OCI-M2 (cell line): ENCODE measurements around the gene GRIK4.

ENCODE experiments used
- DNase-seq: peaks from one replicate; lab custom pipeline; 2025; ENCODE audit not compliant: unreplicated experiment; lab: John Stamatoyannopoulos, UW

The GRIK4 gene

DNA sequence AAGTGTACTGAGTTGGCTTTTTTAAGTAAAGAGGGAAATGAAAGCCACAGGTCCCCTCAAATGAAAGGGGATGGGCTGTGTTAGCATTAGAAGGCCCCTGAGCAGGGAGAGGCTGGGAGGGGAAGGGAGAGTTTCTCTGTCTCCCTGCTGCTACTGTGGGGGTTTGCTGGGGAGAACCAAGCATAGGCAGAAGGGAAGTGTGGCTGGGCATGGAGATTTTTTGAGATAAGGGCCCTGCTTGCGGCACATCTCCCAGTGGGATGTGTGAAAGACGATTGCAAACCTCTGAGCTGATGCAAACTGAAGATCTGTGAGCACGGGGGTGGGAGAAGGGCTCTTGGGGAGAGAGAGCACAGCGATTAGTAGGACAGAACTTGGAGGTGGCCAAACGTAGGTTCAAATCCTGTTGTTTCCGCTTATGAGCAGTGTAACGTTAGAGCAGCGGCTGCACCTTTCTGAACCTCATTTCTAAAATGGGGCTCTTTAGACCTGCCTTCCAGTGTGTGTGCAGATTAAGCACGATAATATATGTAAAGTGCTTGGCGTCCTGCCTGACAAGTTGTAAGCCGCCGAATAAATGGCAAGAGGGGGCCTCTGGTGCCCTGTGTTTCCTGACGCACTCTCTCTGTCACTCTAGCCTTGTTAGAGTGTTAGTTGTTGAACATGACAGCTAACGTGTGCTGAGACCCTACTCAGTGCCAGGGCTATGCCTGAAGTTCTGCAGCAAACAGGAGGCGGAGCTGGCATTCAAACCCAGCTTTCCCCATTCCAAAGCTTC, 122.3 kb downstream of the GRIK4 start:
- no peak for DNase-seq

DNA sequence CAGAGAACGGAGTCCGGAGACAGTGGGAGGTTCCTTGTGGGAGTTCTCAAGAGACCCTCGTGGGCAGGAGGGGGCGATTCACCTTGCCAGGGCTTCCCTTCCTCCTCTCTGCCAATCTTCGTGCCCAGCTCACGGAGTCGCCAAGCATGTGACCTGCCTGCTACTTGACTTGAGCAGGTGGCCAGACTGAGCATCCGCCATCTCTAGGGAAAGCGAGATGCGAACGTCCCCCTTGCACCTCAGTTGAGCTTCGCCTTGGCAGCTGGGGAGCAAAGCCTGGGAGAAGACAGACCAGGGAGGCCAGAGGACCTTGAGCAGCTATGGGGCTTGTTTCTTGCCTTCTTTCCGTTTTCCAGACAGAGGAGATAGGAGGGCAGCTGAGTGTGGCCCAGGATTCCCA, 123.2 kb downstream of the GRIK4 start:
- no peak for DNase-seq

DNA sequence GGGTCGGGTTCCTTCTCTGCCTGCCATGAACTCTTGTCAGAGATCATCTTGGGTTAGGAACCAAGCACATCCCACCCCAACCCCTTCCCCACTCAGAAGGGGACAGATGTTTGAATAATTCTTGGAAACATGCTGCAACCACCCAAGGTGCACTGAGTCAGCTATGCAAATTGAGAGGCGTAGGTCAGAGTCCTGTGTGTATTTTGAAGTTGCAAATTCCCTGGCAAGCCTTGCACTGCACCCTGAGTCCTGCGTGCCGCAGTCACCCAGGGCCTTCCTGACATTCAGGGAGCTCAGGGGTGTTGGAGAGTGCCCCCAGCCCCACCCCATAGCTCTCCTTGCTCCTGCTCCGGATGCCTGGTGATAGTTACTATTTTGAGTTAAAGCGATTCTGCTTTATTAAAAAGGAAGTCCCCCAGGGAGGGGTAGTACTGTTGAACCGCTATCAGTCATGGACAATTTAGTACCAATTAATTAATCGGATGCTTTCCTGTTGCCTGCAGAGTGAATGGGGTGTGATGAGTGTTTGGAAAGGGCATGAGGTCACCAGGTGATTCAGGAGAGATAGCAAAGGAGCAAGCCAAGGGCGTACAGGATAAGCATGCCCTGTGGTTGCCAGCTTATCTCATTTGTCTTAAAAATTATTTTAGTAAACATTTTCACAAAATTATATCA, 123.7 kb downstream of the GRIK4 start:
- DNase-seq: no peak

DNA sequence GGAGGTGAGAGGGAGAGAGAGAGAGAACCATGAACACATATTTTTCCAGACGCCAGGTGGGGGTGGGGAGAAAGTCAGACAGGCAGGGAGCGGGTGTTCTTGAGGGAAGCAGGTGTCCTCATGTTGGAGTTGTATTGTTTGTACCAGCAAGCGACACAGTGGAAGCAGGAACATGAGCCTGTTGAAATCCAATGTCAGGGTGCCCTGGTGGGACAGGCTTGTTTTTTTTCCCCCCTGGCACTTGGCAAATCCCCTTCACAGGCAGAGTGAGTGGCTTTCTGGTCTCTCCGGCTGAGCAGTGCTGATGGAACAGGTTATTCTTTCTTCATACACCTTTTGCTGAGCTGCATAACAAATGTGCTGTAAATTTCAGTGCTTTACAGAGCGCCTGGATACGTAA, 125.6 kb downstream of the GRIK4 start:
- no peak for DNase-seq

DNA sequence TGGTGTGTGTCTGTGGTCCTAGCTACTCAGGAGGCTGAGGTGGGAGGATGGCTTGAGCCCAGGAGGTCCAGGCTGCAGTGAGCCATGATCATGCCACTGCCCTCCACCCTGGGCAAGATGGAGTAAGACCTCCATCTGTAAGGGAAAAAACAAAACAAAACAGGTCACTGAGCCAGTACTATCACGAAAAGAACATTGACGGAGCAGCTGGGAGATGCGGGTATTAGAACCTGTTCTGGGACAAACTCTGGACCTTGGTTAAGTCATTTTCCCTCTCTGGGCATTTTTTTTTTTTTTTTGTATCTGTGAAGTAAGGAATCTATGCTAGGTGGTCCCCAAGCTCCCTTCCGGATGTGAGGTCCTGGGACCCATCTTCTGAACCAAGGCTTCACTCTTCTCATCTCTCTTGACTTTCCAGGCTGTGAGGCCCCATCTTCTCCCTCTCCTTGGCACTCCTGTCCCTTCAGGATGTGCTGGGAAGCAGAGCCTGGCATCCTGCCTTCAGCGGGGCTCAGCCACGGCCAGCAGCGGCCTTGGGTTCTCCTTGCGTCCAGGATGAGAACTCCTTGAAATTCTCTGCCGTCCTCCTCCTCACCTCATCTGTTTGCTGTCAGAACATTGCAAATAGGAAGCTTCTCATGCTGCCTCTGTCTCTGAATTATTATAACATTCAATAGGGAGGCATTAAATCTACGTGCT, 130.8 kb downstream of the GRIK4 start:
- DNase-seq: no peak

DNA sequence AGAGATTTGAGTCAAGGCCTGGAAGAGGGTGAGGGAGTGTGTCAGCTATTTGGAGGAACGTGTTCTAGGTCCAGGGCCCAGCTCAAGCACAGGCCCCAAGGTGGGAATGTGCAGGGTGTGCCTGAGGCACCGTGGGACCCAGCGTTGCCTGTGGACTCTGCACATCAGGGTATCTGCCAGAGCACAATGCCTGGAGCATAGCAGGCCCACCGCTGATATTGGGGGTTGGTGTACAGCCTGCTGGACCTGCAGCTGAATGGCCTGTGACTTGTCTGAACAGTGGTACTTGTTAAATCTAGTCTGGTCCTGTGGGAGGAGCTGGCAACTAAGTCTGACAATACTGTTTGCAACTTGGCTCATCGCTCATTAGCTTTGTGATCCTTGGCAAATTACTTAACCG, 131.7 kb downstream of the GRIK4 start:
- DNase-seq: no peak

DNA sequence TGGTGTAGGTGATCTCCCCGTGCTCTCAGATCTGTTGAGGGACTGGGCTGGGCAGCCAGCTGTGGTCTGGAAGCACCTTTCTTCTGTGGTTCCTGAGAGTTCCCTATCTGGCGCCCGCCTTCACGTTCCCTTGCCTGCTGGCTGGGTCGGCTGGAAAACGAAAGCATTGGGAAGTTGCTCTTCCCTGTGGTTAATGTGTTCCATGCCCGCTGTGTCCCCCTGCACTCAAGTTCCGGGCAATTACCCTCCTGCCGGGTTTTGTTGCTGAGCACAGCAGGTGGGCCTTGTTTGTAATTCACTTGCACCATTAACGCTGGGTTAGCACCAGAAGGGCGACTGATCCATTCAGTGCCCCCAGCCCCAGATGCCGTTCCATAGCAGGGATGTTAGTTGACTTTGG, 134.1 kb downstream of the GRIK4 start:
- DNase-seq: no peak

DNA sequence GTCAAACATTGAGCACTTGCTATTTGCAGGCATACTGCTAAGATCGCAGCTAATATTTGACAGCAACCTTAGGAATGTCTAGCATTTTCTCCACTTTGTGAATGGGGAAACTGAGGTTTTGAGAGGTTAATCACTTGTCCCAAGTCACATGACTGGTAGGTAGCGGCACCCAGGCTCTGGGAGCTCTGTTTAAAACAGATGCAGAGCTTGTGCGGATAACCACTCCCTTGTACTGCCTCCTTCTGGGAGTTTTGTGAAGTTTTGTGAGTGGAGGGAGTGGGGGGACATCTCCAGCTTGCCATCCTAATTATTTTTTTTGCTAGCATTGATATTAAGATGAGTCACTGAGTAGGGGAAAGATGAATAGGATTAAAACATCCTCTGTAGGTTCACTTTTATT, 134.7 kb downstream of the GRIK4 start:
- DNase-seq: no peak

DNA sequence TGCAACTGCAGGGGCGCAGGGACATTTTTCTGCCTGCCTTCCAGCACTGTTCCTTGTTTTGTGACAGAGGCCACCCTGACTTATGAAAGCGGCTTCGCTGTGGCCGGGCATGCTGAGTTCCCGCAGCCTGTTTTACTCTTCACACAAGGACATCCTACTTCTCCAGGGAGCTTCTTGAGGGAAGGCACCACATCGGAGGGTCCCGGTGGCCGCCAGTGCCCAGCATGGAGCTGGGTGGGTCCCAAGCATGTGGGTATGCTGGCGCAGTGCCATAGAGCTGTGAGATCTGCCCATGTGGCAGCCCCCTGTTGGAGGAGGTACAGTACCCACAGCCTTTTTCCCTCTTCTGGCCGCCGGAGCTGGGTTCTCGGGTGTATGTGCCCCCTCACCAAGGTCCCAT, 136.1 kb downstream of the GRIK4 start:
- no peak for DNase-seq

DNA sequence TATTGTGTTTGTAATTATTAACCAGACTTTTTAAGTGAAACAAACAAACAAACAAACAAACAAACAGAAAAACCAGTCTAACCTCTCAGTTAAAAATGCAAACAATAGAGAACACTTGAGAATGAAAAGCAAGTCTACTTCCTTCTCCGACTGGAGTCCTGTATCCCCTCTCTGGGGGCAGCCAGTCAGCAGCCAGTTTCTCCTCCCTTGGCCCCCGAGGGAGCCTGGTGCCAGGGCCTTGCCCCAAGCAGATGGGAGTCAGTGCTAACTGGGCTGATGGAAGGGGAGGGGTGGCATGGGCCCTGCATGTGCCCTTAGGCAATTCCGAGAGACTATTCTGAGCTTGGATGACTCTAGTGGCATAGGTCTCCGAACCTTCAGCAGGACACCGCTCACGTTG, 137.2 kb downstream of the GRIK4 start:
- DNase-seq: no peak

DNA sequence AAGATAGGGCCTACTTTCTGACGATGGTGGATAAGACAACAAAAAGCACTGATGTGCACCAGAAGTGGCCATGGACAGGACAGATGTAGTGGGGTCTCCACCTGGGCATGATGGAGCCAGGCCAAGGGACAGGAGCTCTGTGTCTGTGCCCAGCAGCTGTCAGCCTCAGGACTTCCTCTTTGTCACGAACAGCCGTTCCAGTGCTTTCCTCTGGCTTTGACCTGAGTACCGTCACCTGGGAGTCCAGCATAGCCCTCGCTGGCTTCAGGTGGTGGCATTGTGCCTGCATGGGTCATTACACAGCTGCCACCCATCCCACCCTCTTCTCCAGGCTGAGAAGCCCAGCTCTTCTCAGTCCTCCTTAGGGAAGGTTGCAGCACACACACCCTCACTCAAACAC, 137.8 kb downstream of the GRIK4 start:
- DNase-seq: no peak

DNA sequence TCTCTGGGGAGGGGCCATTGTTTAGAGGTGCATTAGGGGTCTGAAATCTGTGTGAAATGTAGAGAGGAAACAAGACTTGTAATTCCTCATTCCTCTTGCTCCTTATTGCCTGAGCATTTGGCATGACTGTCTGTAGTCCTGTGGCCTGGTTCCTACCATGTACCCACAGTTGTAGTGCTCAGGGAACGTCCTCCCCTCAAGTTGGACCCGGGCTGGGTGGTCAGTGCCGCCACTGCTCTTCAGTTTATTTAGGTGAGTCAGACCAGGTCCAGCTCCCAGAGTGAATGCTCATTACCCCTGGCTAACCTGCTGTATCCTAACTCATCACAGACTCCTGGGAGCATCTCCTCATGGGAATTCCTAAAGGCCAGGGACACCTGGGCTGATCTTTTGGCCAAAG, 139.8 kb downstream of the GRIK4 start:
- DNase-seq: no peak

DNA sequence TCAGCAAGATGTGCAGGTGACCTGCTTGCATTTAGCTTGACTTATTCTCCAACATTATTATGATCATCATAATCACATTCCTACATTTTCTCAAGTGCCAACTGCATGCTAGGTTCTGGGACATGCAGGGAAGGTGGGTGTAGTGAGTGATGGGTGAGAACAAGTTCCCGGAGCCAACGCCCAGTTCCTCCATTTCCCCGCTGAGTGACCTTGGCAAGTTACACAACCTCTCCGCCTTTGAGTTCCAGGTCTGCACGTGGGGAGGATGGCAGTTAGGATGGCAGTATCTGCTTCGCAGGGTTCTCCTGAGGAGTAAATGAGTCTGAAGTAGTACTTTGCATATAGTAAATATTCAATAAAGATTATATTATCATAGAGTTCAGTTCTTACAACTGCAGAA, 140.3 kb downstream of the GRIK4 start:
- no peak for DNase-seq

DNA sequence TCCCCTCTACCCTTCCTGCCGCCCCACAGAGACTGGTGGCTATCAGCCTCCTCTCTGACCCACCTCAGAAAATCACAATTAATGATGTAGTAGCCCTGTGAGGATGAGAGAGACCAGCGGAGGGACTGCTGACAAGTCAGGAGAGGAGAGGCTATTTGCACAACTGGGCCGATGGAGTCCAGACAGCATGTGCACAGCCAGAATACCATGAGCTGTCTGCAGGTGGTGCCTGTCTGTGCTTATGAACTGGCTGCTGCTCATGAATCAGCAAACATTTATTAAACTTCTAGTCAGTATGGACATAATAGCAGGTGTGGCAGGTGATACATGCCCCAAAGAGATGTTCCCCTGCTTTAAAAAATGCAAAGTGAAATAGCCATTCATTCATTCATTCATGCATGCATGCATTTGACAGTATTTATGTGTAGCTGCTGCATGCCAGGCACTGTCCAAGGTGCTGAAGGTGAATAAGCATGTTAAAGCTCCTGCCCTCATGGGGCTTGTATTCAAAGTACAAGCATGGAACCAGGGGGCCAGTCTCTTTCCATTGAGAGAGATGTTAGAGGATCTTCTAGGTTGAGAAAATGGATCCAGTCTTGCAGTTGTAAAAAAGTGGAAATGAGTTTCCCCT, 141.3 kb downstream of the GRIK4 start:
- DNase-seq: no peak

DNA sequence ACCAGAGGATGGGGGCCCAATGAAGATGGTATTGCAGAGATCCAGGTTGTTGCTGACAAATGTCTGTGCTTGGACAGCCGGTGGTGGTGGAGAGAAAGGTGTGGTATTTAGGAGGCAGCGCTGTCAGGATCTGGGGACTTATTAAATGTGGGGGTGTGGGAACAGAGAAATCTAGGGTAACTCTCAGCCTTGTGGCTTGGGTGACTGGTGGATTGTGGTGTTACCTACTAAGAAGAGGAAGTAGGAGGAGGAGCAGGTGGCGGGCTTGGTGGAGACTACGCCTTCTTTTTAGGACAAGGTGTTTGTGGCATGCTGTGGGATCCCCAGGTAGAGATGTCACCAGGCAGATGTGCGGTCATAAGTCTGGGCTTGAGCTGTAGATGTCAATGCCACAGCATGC, 144.0 kb downstream of the GRIK4 start:
- DNase-seq: no peak

DNA sequence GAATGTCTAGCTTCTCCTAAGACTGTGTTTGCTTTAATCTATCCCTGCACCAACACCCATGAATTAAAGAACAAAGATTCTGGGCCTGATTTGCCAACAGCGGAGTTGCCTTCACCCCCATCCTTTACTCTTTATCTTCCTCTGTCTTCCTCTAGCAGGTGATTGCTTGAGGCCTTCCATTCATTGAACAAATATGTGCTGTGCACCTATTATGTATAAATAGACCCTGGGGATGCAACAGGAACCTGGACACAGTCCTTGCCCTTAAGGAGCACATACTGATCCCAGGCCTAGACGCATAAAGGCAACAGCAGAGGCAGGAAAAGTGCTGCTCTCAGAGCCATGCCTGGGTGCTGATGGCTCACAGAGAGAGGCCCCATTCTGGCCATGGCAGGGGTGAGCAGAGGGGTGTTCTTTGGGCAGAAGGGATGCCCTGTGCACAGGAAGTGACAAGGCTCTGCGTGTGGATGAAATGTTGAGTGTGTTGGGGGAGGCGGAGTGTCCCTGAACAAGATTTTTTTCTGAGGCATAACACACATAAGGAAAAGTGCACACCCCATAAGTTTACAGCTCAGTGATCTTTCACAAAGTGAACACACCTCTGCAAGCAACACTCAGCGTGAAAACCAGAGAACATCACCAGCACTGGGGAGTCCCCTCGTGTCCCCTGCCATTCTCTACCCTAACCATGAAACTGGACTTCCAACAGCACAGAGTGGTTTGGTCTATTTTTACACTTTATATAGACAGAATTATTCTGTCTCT, 145.9 kb downstream of the GRIK4 start:
- no peak for DNase-seq

DNA sequence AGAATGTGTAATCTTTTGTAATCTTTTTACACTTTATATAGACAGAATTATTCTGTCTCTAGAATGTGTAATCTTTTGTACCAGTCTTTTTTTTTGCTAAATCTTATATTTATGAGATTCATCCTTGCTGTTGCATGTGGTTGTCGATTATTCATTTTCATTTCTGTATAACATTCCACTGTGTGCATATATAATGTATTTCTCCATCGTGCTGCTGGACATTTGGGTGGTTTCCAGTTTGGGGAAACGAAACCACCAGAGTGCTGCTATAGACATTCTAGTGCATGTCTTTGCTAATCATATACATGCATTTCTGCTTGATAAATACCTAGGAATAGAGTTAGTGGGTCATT, 146.5 kb downstream of the GRIK4 start:
- DNase-seq: no peak

DNA sequence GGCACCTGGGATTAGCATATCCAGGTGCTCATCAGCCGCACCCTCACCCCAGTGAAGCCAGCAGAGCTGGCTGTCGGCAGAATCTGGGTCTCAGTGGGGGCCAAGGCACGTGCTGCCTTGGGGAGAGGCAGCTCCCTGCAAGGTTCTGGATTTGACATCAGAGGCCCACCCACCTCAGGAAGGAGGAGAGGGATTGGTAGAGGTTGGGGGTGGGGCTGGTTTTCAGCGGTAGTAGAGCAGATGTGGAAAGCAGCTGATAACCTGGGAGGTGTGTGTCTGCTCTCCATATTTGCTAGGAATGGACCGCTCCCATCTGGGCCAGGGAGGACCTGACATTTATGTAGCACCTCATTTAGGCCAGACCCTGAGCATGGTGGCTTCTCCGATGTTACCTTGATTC, 147.5 kb downstream of the GRIK4 start:
- no peak for DNase-seq

DNA sequence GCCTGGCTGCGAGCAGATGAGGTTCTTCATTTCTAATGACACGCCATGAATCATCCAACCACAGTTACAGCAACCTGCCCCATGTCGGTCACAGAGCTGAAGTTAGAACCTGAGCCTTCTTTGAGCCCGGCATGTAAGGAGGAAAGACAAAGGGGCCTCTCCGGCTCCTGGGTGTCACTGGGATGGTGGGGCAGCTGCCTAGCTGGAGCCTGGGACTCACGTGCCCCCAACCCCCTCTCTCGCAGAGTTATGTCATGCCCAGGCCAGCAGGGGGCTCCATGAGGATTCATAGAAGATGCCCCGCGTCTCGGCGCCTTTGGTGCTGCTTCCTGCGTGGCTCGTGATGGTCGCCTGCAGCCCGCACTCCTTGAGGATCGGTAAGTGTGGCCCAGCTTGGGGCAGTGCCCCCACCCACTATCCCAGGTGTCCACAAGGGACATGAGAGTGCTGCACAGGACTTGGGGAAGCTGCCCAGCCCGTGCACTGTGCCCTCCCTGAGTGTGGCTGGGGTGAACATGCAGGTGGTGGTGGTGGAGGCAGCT, 148.5 kb downstream of the GRIK4 start:
- DNase-seq: no peak

DNA sequence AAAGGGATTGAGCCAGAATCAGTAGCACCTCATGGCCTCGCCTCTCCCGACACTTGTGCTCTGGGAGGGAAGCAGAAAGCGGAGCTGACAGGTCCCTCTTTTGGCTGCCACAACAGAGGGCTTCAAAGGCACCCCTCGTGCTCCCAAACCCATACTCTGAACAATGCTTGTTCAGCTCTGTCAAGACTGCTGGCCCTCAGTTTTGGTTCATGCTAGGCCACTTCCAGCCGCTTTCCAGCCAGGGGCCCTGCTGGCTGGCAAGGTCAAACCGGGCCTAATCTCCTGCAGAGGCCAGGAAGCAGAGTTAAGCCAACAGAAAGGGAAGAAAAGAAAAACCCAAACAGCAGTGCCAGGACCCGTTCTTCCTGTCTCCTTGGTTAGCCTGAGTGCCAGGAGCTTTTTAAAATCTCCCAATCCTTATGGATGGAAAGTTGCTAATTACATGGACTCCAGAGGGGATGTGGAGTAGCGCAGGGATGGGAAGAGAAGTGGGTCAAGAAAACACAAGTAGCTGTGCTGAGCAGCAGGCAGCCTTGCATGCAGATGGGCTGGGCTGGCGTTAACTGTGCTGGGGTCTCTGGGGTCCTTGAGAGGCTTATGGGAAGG, 150.6 kb downstream of the GRIK4 start:
- DNase-seq: no peak
